ENCODE data around the gene KRTAP20-1. TPM values are rescaled to one million over a fixed set of nuclear protein-coding genes. Genes with fewer than 3 reads are reported as not detected.

The KRTAP20-1 gene
- not detected in 2 replicates for total RNA-seq

GRCh38 chr21:30616125-30616524 lies at the start of gene KRTAP20-1:
Gene KRTAP20-1, plus strand, starts transcription at chr21:30616425. Its CDS starts 30 bp downstream, at chr21:30616455.

GRCh38 chr21:30590297-30590696 lies 25.9 kb upstream of the KRTAP20-1 start, which contains the start of gene KRTAP22-2:
Gene KRTAP22-2, minus strand, starts transcription at chr21:30590397.

GRCh38 chr21:30592140-30592539 lies 24.1 kb upstream of the KRTAP20-1 start, which contains the start of gene KRTAP6-3:
Gene KRTAP6-3, plus strand, starts transcription at chr21:30592440. Its CDS starts 6 bp downstream, at chr21:30592446.

GRCh38 chr21:30598802-30599201 lies 17.4 kb upstream of the KRTAP20-1 start, which contains the start of gene KRTAP6-2:
Gene KRTAP6-2, minus strand, starts transcription at chr21:30598902. Its CDS starts 28 bp downstream, at chr21:30598874.

GRCh38 chr21:30600787-30601186 lies 15.4 kb upstream of the KRTAP20-1 start, which contains the start of gene KRTAP22-1:
Gene KRTAP22-1, plus strand, starts transcription at chr21:30601087.

GRCh38 chr21:30613836-30614235 lies 2.4 kb upstream of the KRTAP20-1 start, which contains the start of gene KRTAP6-1:
Gene KRTAP6-1, minus strand, starts transcription at chr21:30613930. Its CDS starts 26 bp downstream, at chr21:30613904.

GRCh38 chr21:30620522-30620921 lies 4.3 kb downstream of the KRTAP20-1 start, which contains the start of gene KRTAP20-4:
Gene KRTAP20-4, plus strand, starts transcription at chr21:30620627.

GRCh38 chr21:30634906-30635305 lies 18.7 kb downstream of the KRTAP20-1 start, which contains the start of gene KRTAP20-2:
Gene KRTAP20-2, plus strand, starts transcription at chr21:30635206. Its CDS starts 58 bp downstream, at chr21:30635264.

GRCh38 chr21:30642564-30642963 lies 26.3 kb downstream of the KRTAP20-1 start, which contains the start of gene KRTAP20-3:
Gene KRTAP20-3, plus strand, starts transcription at chr21:30642864.

Other genes starting within 250 kb of the KRTAP20-1 start
- gene KRTAP13-2, start 244.2 kb upstream of the KRTAP20-1 start, total RNA-seq = not detected in 2 replicates
- gene KRTAP13-1, start 220.4 kb upstream of the KRTAP20-1 start, total RNA-seq = not detected in 2 replicates
- gene KRTAP13-3, start 190.5 kb upstream of the KRTAP20-1 start, total RNA-seq = not detected in 2 replicates
- gene KRTAP13-4, start 186.2 kb upstream of the KRTAP20-1 start, total RNA-seq = not detected in 2 replicates
- gene KRTAP15-1, start 176.2 kb upstream of the KRTAP20-1 start, total RNA-seq = not detected in 2 replicates
- gene KRTAP19-1, start 136.1 kb upstream of the KRTAP20-1 start, total RNA-seq = not detected in 2 replicates
- gene KRTAP19-2, start 129.0 kb upstream of the KRTAP20-1 start, total RNA-seq = not detected in 2 replicates
- gene KRTAP19-3, start 124.4 kb upstream of the KRTAP20-1 start, total RNA-seq = not detected in 2 replicates
- not detected in 2 replicates for gene KRTAP19-4, start 119.3 kb upstream of the KRTAP20-1 start, total RNA-seq
- gene KRTAP19-5, start 114.3 kb upstream of the KRTAP20-1 start, total RNA-seq = not detected in 2 replicates
- gene KRTAP19-6, start 74.6 kb upstream of the KRTAP20-1 start, total RNA-seq = not detected in 2 replicates
- gene KRTAP19-7, start 55.1 kb upstream of the KRTAP20-1 start, total RNA-seq = not detected in 2 replicates
- not detected in 2 replicates for gene KRTAP22-2, start 26.0 kb upstream of the KRTAP20-1 start, total RNA-seq
- gene KRTAP6-3, start 24.0 kb upstream of the KRTAP20-1 start, total RNA-seq = not detected in 2 replicates
- gene KRTAP6-2, start 17.5 kb upstream of the KRTAP20-1 start, total RNA-seq = not detected in 2 replicates
- not detected in 2 replicates for gene KRTAP22-1, start 15.3 kb upstream of the KRTAP20-1 start, total RNA-seq
- gene KRTAP6-1, start 2.5 kb upstream of the KRTAP20-1 start, total RNA-seq = not detected in 2 replicates
- gene KRTAP20-4, start 4.2 kb downstream of the KRTAP20-1 start, total RNA-seq = not detected in 2 replicates
- not detected in 2 replicates for gene KRTAP20-2, start 18.8 kb downstream of the KRTAP20-1 start, total RNA-seq
- not detected in 2 replicates for gene KRTAP20-3, start 26.4 kb downstream of the KRTAP20-1 start, total RNA-seq
- gene KRTAP21-3, start 102.4 kb downstream of the KRTAP20-1 start, total RNA-seq = not detected in 2 replicates
- gene KRTAP21-2, start 130.8 kb downstream of the KRTAP20-1 start, total RNA-seq = not detected in 2 replicates
- gene KRTAP21-1, start 139.0 kb downstream of the KRTAP20-1 start, total RNA-seq = not detected in 2 replicates
- gene KRTAP8-1, start 196.8 kb downstream of the KRTAP20-1 start, total RNA-seq = not detected in 2 replicates
- not detected in 2 replicates for gene KRTAP7-1, start 213.3 kb downstream of the KRTAP20-1 start, total RNA-seq